Measurements from ENCODE around the gene AMZ1.

- TF ChIP-seq CTCF (IDR thresholded peaks at IDR 0.05; ENCODE audit: low read depth, low read length) (no peak), EZH2phosphoT487 (IDR thresholded peaks at IDR 0.05; ENCODE audit: low read depth) (no peak)
Observed at GRCh38 chr7:2649991-2650390, 38.0 kb upstream of the AMZ1 start.
